HG03097 (cell line): Measurements from ENCODE around the gene SPTB.

Experiments used
- ATAC-seq: cut with Tn5 transposase; IDR thresholded peaks from one replicate; pipeline ENCODE4 v1.9.1; 2021; ENCODE audit not compliant: unreplicated experiment, low FRiP score

SPTB gene

GRCh38 chr14:64769096-64770020 is 110.3 kb downstream of the SPTB start:
- ATAC-seq: no peak

GRCh38 chr14:64768401-64769095 is 111.2 kb downstream of the SPTB start:
- no peak for ATAC-seq

- ATAC-seq: no peak
These were observed 112.3 kb downstream of the SPTB start for GRCh38 chr14:64767215-64767964.

GRCh38 chr14:64766430-64767151 is 113.1 kb downstream of the SPTB start:
- no peak for ATAC-seq

- ATAC-seq: no peak
These were observed 113.9 kb downstream of the SPTB start for GRCh38 chr14:64765740-64766302.

- ATAC-seq: no peak
These were observed 114.8 kb downstream of the SPTB start for GRCh38 chr14:64764641-64765520.

GRCh38 chr14:64763801-64764621 is 115.7 kb downstream of the SPTB start:
- no peak for ATAC-seq

- ATAC-seq: no peak
These were observed 116.5 kb downstream of the SPTB start for GRCh38 chr14:64763085-64763782.

GRCh38 chr14:64762044-64763034 is 117.4 kb downstream of the SPTB start:
- ATAC-seq: no peak

- ATAC-seq: no peak
These were observed 118.2 kb downstream of the SPTB start for GRCh38 chr14:64761441-64762043.

GRCh38 chr14:64760916-64761315 is 118.8 kb downstream of the SPTB start:
- ATAC-seq: no peak

GRCh38 chr14:64760146-64760755 is 119.5 kb downstream of the SPTB start:
- ATAC-seq: no peak

- ATAC-seq: no peak
These were observed 120.2 kb downstream of the SPTB start for GRCh38 chr14:64759555-64759938.

GRCh38 chr14:64758691-64759554 is 120.8 kb downstream of the SPTB start:
- no peak for ATAC-seq

GRCh38 chr14:64758025-64758521 is 121.6 kb downstream of the SPTB start:
- no peak for ATAC-seq
